IMR-90 (cell line): Measurements from ENCODE around the gene COL5A1. TPM values are rescaled to one million over a fixed set of nuclear protein-coding genes. Genes with fewer than 3 reads are reported as not detected.

Experiments
- ATAC-seq: fragments of 200-7000 bp; cut with Tn5 transposase; 2 replicates; pipeline ENCODE4 v1.9.1; 2020; ENCODE audit warnings: low read depth, mild to moderate bottlenecking, moderate library complexity
- BruUV-seq: library from RNA; stranded (reverse); fragments of 400-500 nt; replicated peaks from 2 replicates; lab custom pipeline; 2021; lab: Mats Ljungman, UMichigan
- CTCF ChIA-PET: fragments of 300-600 bp; formaldehyde crosslinking; extraction: SDS; loops from one replicate; lab custom pipeline; 2021; ENCODE audit warnings: antibody characterized with exemption; lab: Yijun Ruan, JAX
- POLR2A ChIA-PET: fragments of 300-600 bp; sonication (Branson Sonifier 250); formaldehyde crosslinking; loops from one replicate; lab custom pipeline; 2022; ENCODE audit warnings: antibody characterized with exemption; ENCODE audit not compliant: unreplicated experiment; lab: Charles Lee
- DNase-seq: peaks from one replicate; pipeline ENCODE4 v3.0.0; 2013
- H2AFZ ChIP-seq: replicated peaks from 2 replicates; pipeline ENCODE3; 2013; ENCODE audit warnings: low read length, mild to moderate bottlenecking; ENCODE audit not compliant: poor library complexity
- H2AK5ac ChIP-seq: 2 replicates; pipeline ENCODE4 v1.6.1; 2013; ENCODE audit warnings: low read depth, low read length, inconsistent platforms
- H2AK9ac ChIP-seq: replicated peaks from 2 replicates; pipeline ENCODE3; 2013; ENCODE audit warnings: mild to moderate bottlenecking, low read depth, low read length, moderate library complexity; ENCODE audit not compliant: poor library complexity
- H2BK120ac ChIP-seq: 2 replicates; pipeline ENCODE4 v1.6.1; 2013; ENCODE audit warnings: low read depth, low read length, inconsistent platforms
- H2BK15ac ChIP-seq: 3 replicates; pipeline ENCODE4 v1.6.1; 2013; ENCODE audit warnings: low read depth, low read length, inconsistent platforms
- H2BK20ac ChIP-seq: 2 replicates; pipeline ENCODE4 v1.6.1; 2013; ENCODE audit warnings: low read depth, mild to moderate bottlenecking, inconsistent platforms, low read length, moderate library complexity
- H2BK5ac ChIP-seq: 2 replicates; pipeline ENCODE4 v1.6.1; 2013; ENCODE audit warnings: mild to moderate bottlenecking, low read depth, low read length, inconsistent platforms; ENCODE audit not compliant: poor library complexity, severe bottlenecking
- H3K14ac ChIP-seq: replicated peaks from 2 replicates; pipeline ENCODE4 v1.6.1; 2013; ENCODE audit warnings: low read depth, low read length, inconsistent platforms
- H3K18ac ChIP-seq: 2 replicates; pipeline ENCODE4 v1.6.1; 2013; ENCODE audit warnings: low read depth, low read length, control low read depth
- H3K23ac ChIP-seq: 2 replicates; pipeline ENCODE4 v1.6.1; 2013; ENCODE audit warnings: low read depth, low read length, inconsistent platforms
- H3K27ac ChIP-seq: 2 replicates; pipeline ENCODE4 v1.5.1; 2013; ENCODE audit warnings: mild to moderate bottlenecking, control low read depth, low read length; ENCODE audit not compliant: insufficient read depth
- H3K27me3 ChIP-seq: 2 replicates; pipeline ENCODE4 v1.6.1; 2013; ENCODE audit warnings: low read length; ENCODE audit not compliant: control insufficient read depth, insufficient read depth
- H3K36me3 ChIP-seq: 2 replicates; pipeline ENCODE4 v1.6.1; 2013; ENCODE audit warnings: low read length, mixed read lengths; ENCODE audit not compliant: control insufficient read depth, insufficient read depth
- H3K4ac ChIP-seq: 2 replicates; pipeline ENCODE4 v1.6.1; 2013; ENCODE audit warnings: low read depth, low read length, inconsistent platforms
- H3K4me1 ChIP-seq: 2 replicates; pipeline ENCODE4 v1.6.1; 2013; ENCODE audit warnings: low read length, mixed read lengths; ENCODE audit not compliant: control insufficient read depth, insufficient read depth
- H3K4me2 ChIP-seq: 2 replicates; pipeline ENCODE4 v1.6.1; 2013; ENCODE audit warnings: low read depth, mild to moderate bottlenecking, control low read depth, low read length, moderate library complexity
- H3K4me3 ChIP-seq: 2 replicates; pipeline ENCODE4 v1.5.1; 2013; ENCODE audit warnings: low read depth, mild to moderate bottlenecking, control low read depth, low read length, moderate library complexity; ENCODE audit not compliant: insufficient read depth
- H3K56ac ChIP-seq: 2 replicates; pipeline ENCODE4 v1.6.1; 2013; ENCODE audit warnings: low read length, inconsistent platforms; ENCODE audit not compliant: insufficient read depth; ENCODE audit errors: extremely low read depth
- H3K79me1 ChIP-seq, 2 experiments: 2 replicates each; pipeline ENCODE4 v1.6.1; 2013; ENCODE audit warnings: low read length in 2 of 2, inconsistent platforms in 1 of 2, low read depth in 1 of 2
- H3K9ac ChIP-seq: 2 replicates; pipeline ENCODE4 v1.6.1; 2013; ENCODE audit warnings: low read depth, low read length, control low read depth
- H3K9me1 ChIP-seq: 2 replicates; pipeline ENCODE4 v1.6.1; 2013; ENCODE audit warnings: low read length, inconsistent platforms; ENCODE audit not compliant: insufficient read depth
- H3K9me3 ChIP-seq: 2 replicates; pipeline ENCODE4 v1.6.1; 2013; ENCODE audit warnings: low read length; ENCODE audit not compliant: control insufficient read depth, insufficient read depth
- H4K20me1 ChIP-seq: 2 replicates; pipeline ENCODE4 v1.6.1; 2013; ENCODE audit warnings: low read length, inconsistent platforms; ENCODE audit not compliant: insufficient read depth
- H4K5ac ChIP-seq: 2 replicates; pipeline ENCODE4 v1.6.1; 2013; ENCODE audit warnings: mild to moderate bottlenecking, low read depth, low read length, control low read depth
- H4K8ac ChIP-seq, 2 experiments: 2 replicates each; pipeline ENCODE4 v1.6.1; 2013; ENCODE audit warnings: low read depth in 2 of 2, low read length in 2 of 2, control low read depth in 1 of 2, inconsistent platforms in 1 of 2
- H4K91ac ChIP-seq: 2 replicates; pipeline ENCODE4 v1.6.1; 2013; ENCODE audit warnings: low read depth, low read length, inconsistent platforms; ENCODE audit not compliant: insufficient read depth
- BHLHE40 ChIP-seq: fragments of 150-350 bp; IDR thresholded peaks from 2 replicates; pipeline ENCODE4 v1.6.1; 2016; ENCODE audit warnings: mild to moderate bottlenecking, low read depth, low read length
- CEBPB ChIP-seq: IDR thresholded peaks from 2 replicates; pipeline ENCODE4 v1.6.1; 2012; ENCODE audit warnings: low read depth, low read length, improper control_type of control experiment
- CHD1 ChIP-seq: IDR thresholded peaks from 2 replicates; pipeline ENCODE4 v1.6.1; 2012; ENCODE audit warnings: low read depth, low read length, improper control_type of control experiment
- CTCF ChIP-seq: conservative IDR thresholded peaks from 2 replicates; pipeline ENCODE4 v1.5.1; 2012; ENCODE audit warnings: mild to moderate bottlenecking, low read depth, low read length, improper control_type of control experiment
- ELK1 ChIP-seq: fragments of 150-350 bp; IDR thresholded peaks from 2 replicates; pipeline ENCODE4 v1.6.1; 2016; ENCODE audit warnings: low read depth, mild to moderate bottlenecking, low read length, moderate library complexity, borderline replicate concordance
- MAZ ChIP-seq: IDR thresholded peaks from 2 replicates; pipeline ENCODE4 v1.6.1; 2012; ENCODE audit warnings: low read depth, mild to moderate bottlenecking, low read length, improper control_type of control experiment, moderate library complexity, borderline replicate concordance
- NFE2L2 ChIP-seq: fragments of 150-350 bp; IDR thresholded peaks from 2 replicates; pipeline ENCODE4 v1.6.1; 2016; ENCODE audit warnings: low read depth, mild to moderate bottlenecking, low read length
- POLR2A ChIP-seq: IDR thresholded peaks from 2 replicates; pipeline ENCODE4 v1.6.1; 2012; ENCODE audit warnings: mild to moderate bottlenecking, low read depth, low read length
- RAD21 ChIP-seq: IDR thresholded peaks from 2 replicates; pipeline ENCODE4 v1.6.1; 2012; ENCODE audit warnings: low read length, improper control_type of control experiment
- RCOR1 ChIP-seq: IDR thresholded peaks from 2 replicates; pipeline ENCODE4 v1.6.1; 2012; ENCODE audit warnings: mild to moderate bottlenecking, low read length, improper control_type of control experiment; ENCODE audit not compliant: insufficient replicate concordance
- RFX5 ChIP-seq: IDR thresholded peaks from 2 replicates; pipeline ENCODE4 v1.8.0; 2012; ENCODE audit warnings: low read depth, mild to moderate bottlenecking, low read length, moderate library complexity
- USF2 ChIP-seq: fragments of 150-350 bp; IDR thresholded peaks from 2 replicates; pipeline ENCODE4 v1.6.1; 2017; ENCODE audit warnings: mild to moderate bottlenecking, antibody characterized with exemption, low read length, low read depth
- WGBS, 2 experiments: methylation state at CpG; one replicate each; pipeline versions ENCODE4 v1.1.5 to v1.1.7; 2013; ENCODE audit warnings: missing lambda C conversion rate in 2 of 2; ENCODE audit not compliant: insufficient read length in 1 of 2; ENCODE audit errors: extremely low coverage in 2 of 2; 5-methylcytosine and 5-hydroxymethylcytosine counted together
- dilution Hi-C: fragments of 300-500 bp; cut with HindIII; formaldehyde crosslinking; loops from one replicate; pipeline ENCODE4 v1.14.3; 2018; ENCODE audit warnings: low sequenced_read_pairs; ENCODE audit not compliant: unreplicated experiment
- in situ Hi-C: fragments of 300-500 bp; cut with MboI; formaldehyde crosslinking; loops from 3 replicates; pipeline ENCODE4 v1.14.3; 2019; ENCODE audit warnings: low sequenced_read_pairs, inconsistent platforms, mixed read lengths
- intact Hi-C: fragments of 100-400 bp; cut with micrococcal nuclease; formaldehyde crosslinking; loops from 2 replicates; pipeline ENCODE4 v1.10.0; 2022
- polyA plus RNA-seq, 3 experiments: library from polyadenylated mRNA; depleted of rRNA; stranded (reverse); fragments of >200 nt; gene quantifications; 2 replicates each; pipeline ENCODE4 v1.2.3, GENCODE V29; 2012; ENCODE audit warnings: low replicate concordance in 1 of 3
- total RNA-seq: library from RNA; depleted of rRNA; stranded (reverse); fragments of >200 nt; gene quantifications from 2 replicates; pipeline ENCODE4 v1.2.3, GENCODE V29; 2012

COL5A1 gene
- total and polyA plus RNA-seq, 2 of the 4 experiments (the other 2 are of a cell fraction) = 19.2 to 173 TPM

- Histone ChIP-seq H2AK5ac (no peak overlapping the region), H2AFZ (peak overlapping the region; percentile 8), H3K56ac (no peak overlapping the region), H3K4me3 (no peak overlapping the region), H3K4me1 (no peaks in the 10 kb centered on the region), H4K20me1 (no peaks in the 10 kb centered on the region; the same call in 1 of the 2 replicates), H3K9me1 (peaks cover 3% of the 10 kb centered on the region; the same call in 1 of the 2 replicates), H2AK9ac (no peak overlapping the region), H2BK5ac (no peak overlapping the region), H3K9ac (no peak overlapping the region), H3K4ac (no peak overlapping the region), H3K36me3 (peaks cover under 1% of the 10 kb centered on the region; the same call in 1 of the 2 replicates), H3K23ac (no peak overlapping the region), H4K5ac (no peak overlapping the region), H2BK20ac (no peak overlapping the region), H2BK15ac (no peak overlapping the region), H3K27me3 (no peaks in the 10 kb centered on the region), H4K8ac (no peak overlapping the region), H3K9me3 (peaks cover 11% of the 10 kb centered on the region), H3K27ac (no peak overlapping the region), H3K4me2 (no peak overlapping the region), H3K79me1 (no peaks in the 10 kb centered on the region), H4K91ac (no peak overlapping the region), H3K18ac (no peak overlapping the region), H2BK120ac (no peak overlapping the region), H3K14ac (no peak overlapping the region)
- CTCF ChIA-PET = no interaction called here
- dilution Hi-C loops = no loop called here
- no TSS peak for BruUV-seq
- POLR2A ChIA-PET = no interaction called here
- DNase-seq (no peak), ATAC-seq (peak; percentile 21)
- in situ Hi-C loops = no loop called here
- no peak for TF ChIP-seq NFE2L2
- TF ChIP-seq RAD21 = no peak
- no peak for TF ChIP-seq CTCF
- no peak for TF ChIP-seq BHLHE40
- TF ChIP-seq RCOR1 = no peak
- TF ChIP-seq CEBPB = no peak
- no peak for TF ChIP-seq POLR2A
- no peak for TF ChIP-seq ELK1
- no peak for TF ChIP-seq MAZ
- TF ChIP-seq RFX5 = no peak
- no peak for TF ChIP-seq USF2
- no peak for TF ChIP-seq CHD1
- intact Hi-C loops = no loop called here
- WGBS, 2 experiments = 100% methylated on average over 1 of the region's 6 CpGs; no CpG with 5 or more reads in 1 of the 2 experiments
Measured at GRCh38 chr9:134852906-134853654, 211.5 kb downstream of the COL5A1 start.
